SU-DHL-6 (cell line): Measurements from ENCODE around the gene ANKRD23.
A peak's percentile ranks its signal among the peaks of the same experiment; 100 is the strongest.

Source experiments
- H2AFZ ChIP-seq: fragments of 200-600 bp; sonication (generic); 2 replicates; pipeline ENCODE4 v1.6.1; 2014; ENCODE audit warnings: low read depth, mild to moderate bottlenecking, moderate library complexity, mixed read lengths, antibody characterized with exemption, low read length; ENCODE audit not compliant: severe bottlenecking
- H3F3A ChIP-seq: fragments of 200-600 bp; shearing (Covaris generic); 2 replicates; pipeline ENCODE4 v1.6.0; 2016; ENCODE audit warnings: antibody characterized with exemption, mild to moderate bottlenecking; ENCODE audit not compliant: insufficient read depth
- H3K27ac ChIP-seq: fragments of 200-600 bp; sonication (generic); 2 replicates; pipeline ENCODE4 v1.5.1; 2016; ENCODE audit warnings: low read depth, mild to moderate bottlenecking, low read length, moderate library complexity, mixed read lengths
- H3K27me3 ChIP-seq: fragments of 200-600 bp; sonication (generic), shearing (Covaris generic); 2 replicates; pipeline ENCODE4 v1.6.0; 2014; ENCODE audit warnings: mild to moderate bottlenecking, low read length
- H3K36me3 ChIP-seq: fragments of 200-600 bp; sonication (generic); 2 replicates; pipeline ENCODE4 v1.6.1; 2014; ENCODE audit warnings: mild to moderate bottlenecking, low read length, mixed read lengths
- H3K4me2 ChIP-seq: fragments of 300-600, 200-600 bp; shearing (Covaris generic), sonication (generic); 2 replicates; pipeline ENCODE4 v1.6.0; 2014; ENCODE audit warnings: low read length, low read depth, mild to moderate bottlenecking; ENCODE audit not compliant: poor library complexity, severe bottlenecking
- H3K4me3 ChIP-seq: fragments of 200-600 bp; sonication (generic); 2 replicates; pipeline ENCODE4 v1.5.1; 2014; ENCODE audit warnings: antibody characterized with exemption, low read length, mild to moderate bottlenecking, mixed read lengths; ENCODE audit not compliant: insufficient read depth, poor library complexity, severe bottlenecking
- H3K79me2 ChIP-seq: fragments of 200-600 bp; sonication (generic); 2 replicates; pipeline ENCODE4 v1.6.1; 2014; ENCODE audit warnings: mild to moderate bottlenecking, low read length, moderate library complexity; ENCODE audit not compliant: insufficient read depth
- H3K9ac ChIP-seq: fragments of 200-600 bp; sonication (generic); 2 replicates; pipeline ENCODE4 v1.7.0; 2014; ENCODE audit warnings: mild to moderate bottlenecking, low read length
- H3K9me2 ChIP-seq: fragments of 200-600 bp; sonication (generic); replicated peaks from 2 replicates; pipeline ENCODE4 v1.6.1; 2014; ENCODE audit warnings: low read length; ENCODE audit not compliant: insufficient read depth
- H3K9me3 ChIP-seq: fragments of 200-600 bp; sonication (generic); 2 replicates; pipeline ENCODE4 v1.6.1; 2014; ENCODE audit warnings: low read length, mixed read lengths; ENCODE audit not compliant: insufficient read depth
- H4K20me1 ChIP-seq: fragments of 200-600 bp; sonication (generic); 2 replicates; pipeline ENCODE4 v1.6.1; 2014; ENCODE audit warnings: low read depth, mild to moderate bottlenecking, antibody characterized with exemption, low read length, moderate library complexity, mixed read lengths
- CTCF ChIP-seq: fragments of 200-600 bp; sonication (generic); IDR thresholded peaks from one replicate; pipeline ENCODE4 v1.5.1; 2017; ENCODE audit warnings: antibody characterized with exemption, mild to moderate bottlenecking, low read length, moderate library complexity; ENCODE audit not compliant: insufficient read depth, poor library complexity, severe bottlenecking
- EZH2phosphoT487 ChIP-seq: fragments of 200-600 bp; sonication (generic), shearing (Covaris generic); conservative IDR thresholded peaks from 2 replicates; pipeline ENCODE4 v1.6.1; 2018; ENCODE audit warnings: mild to moderate bottlenecking, antibody characterized with exemption, low read length, moderate library complexity, mixed read lengths

ANKRD23 gene

GRCh38 chr2:96838345-96839292 lies 5.2 kb downstream of the ANKRD23 start:
- Histone ChIP-seq H3K4me3 (no peak overlapping the region), H3K27me3 (no peaks in the 10 kb centered on the region), H2AFZ (peak overlapping the region; percentile 70), H3K36me3 (no peaks in the 10 kb centered on the region), H3K9me2 (no peaks in the 10 kb centered on the region), H3K79me2 (no peaks in the 10 kb centered on the region), H3K27ac (peak overlapping the region; percentile 16; the same call in 1 of the 2 replicates), H3K4me2 (peak overlapping the region; percentile 38), H3K9me3 (no peaks in the 10 kb centered on the region), H4K20me1 (no peaks in the 10 kb centered on the region), H3K9ac (peak overlapping the region; percentile 34), H3F3A (no peaks in the 10 kb centered on the region)
- TF ChIP-seq EZH2phosphoT487 (no peak), CTCF (no peak)

- Histone ChIP-seq H3K9me3 (no peaks in the 10 kb centered on the region), H3K79me2 (no peaks in the 10 kb centered on the region), H3F3A (no peaks in the 10 kb centered on the region), H3K4me2 (no peak overlapping the region), H3K4me3 (no peak overlapping the region), H3K36me3 (0 out of 2 replicates have a peak, but pooled peaks cover 3% of the 10 kb centered on the region), H3K9ac (no peak overlapping the region), H3K27ac (no peak overlapping the region), H4K20me1 (no peaks in the 10 kb centered on the region), H2AFZ (no peak overlapping the region), H3K9me2 (no peaks in the 10 kb centered on the region), H3K27me3 (no peaks in the 10 kb centered on the region)
- TF ChIP-seq EZH2phosphoT487 (no peak), CTCF (no peak)
Observed at GRCh38 chr2:96837575-96837974, 6.2 kb downstream of the ANKRD23 start.

- Histone ChIP-seq H3F3A (no peaks in the 10 kb centered on the region), H3K9ac (no peak overlapping the region), H3K27me3 (no peaks in the 10 kb centered on the region), H3K36me3 (0 out of 2 replicates have a peak, but pooled peaks cover 3% of the 10 kb centered on the region), H3K9me3 (no peaks in the 10 kb centered on the region), H3K79me2 (no peaks in the 10 kb centered on the region), H3K9me2 (no peaks in the 10 kb centered on the region), H2AFZ (no peak overlapping the region), H3K4me2 (no peak overlapping the region), H4K20me1 (no peaks in the 10 kb centered on the region), H3K4me3 (no peak overlapping the region), H3K27ac (no peak overlapping the region)
- no peak for TF ChIP-seq EZH2phosphoT487
- TF ChIP-seq CTCF = no peak
Observed at GRCh38 chr2:96835830-96836229, 8.0 kb downstream of the ANKRD23 start.
